ENCODE data around the gene MEGF6.

MEGF6 gene

GRCh38 chr1:3444298-3444697 is 167.0 kb downstream of the MEGF6 start:
- H3K4me1 ChIP-seq (ENCODE audit: control insufficient read depth, insufficient read depth, low read length, poor library complexity, severe bottlenecking) = no peaks in the 10 kb centered on the region
- no peak overlapping the region for H3K4me3 ChIP-seq (ENCODE audit: extremely low read depth, insufficient read depth, low read length, poor library complexity, severe bottlenecking)
- no peaks in the 10 kb centered on the region for H3K9me3 ChIP-seq (ENCODE audit: control insufficient read depth, low read length)
- WGBS, 2 experiments (ENCODE audit: insufficient coverage in 2 of 2) = 91 to 95% methylated on average over 7 to 17 of the region's 18 CpGs
- no peaks in the 10 kb centered on the region for H3K36me3 ChIP-seq (ENCODE audit: control insufficient read depth, insufficient read depth, low read length)
- no peak overlapping the region for H3K27ac ChIP-seq (ENCODE audit: low read depth, low read length, severe bottlenecking)

GRCh38 chr1:3443807-3444206 is 167.5 kb downstream of the MEGF6 start:
- H3K9me3 ChIP-seq (ENCODE audit: control insufficient read depth, low read length) = no peaks in the 10 kb centered on the region
- 89 to 91% methylated on average over 6 to 7 of the region's 7 CpGs for WGBS, 2 experiments (ENCODE audit: insufficient coverage in 2 of 2)
- H3K4me3 ChIP-seq (ENCODE audit: extremely low read depth, insufficient read depth, low read length, poor library complexity, severe bottlenecking) = no peak overlapping the region
- H3K36me3 ChIP-seq (ENCODE audit: control insufficient read depth, insufficient read depth, low read length) = no peaks in the 10 kb centered on the region
- no peaks in the 10 kb centered on the region for H3K4me1 ChIP-seq (ENCODE audit: control insufficient read depth, insufficient read depth, low read length, poor library complexity, severe bottlenecking)
- H3K27ac ChIP-seq (ENCODE audit: low read depth, low read length, severe bottlenecking) = no peak overlapping the region

- no peak overlapping the region for H3K4me3 ChIP-seq (ENCODE audit: extremely low read depth, insufficient read depth, low read length, poor library complexity, severe bottlenecking)
- H3K9me3 ChIP-seq (ENCODE audit: control insufficient read depth, low read length) = no peaks in the 10 kb centered on the region
- no peaks in the 10 kb centered on the region for H3K4me1 ChIP-seq (ENCODE audit: control insufficient read depth, insufficient read depth, low read length, poor library complexity, severe bottlenecking)
- no peak overlapping the region for H3K27ac ChIP-seq (ENCODE audit: low read depth, low read length, severe bottlenecking)
- no peaks in the 10 kb centered on the region for H3K36me3 ChIP-seq (ENCODE audit: control insufficient read depth, insufficient read depth, low read length)
- WGBS, 2 experiments (ENCODE audit: insufficient coverage in 2 of 2) = 92 to 95% methylated on average over 12 of the region's 12 CpGs
Measured at GRCh38 chr1:3442901-3443300, 168.4 kb downstream of the MEGF6 start.

GRCh38 chr1:3442331-3442730 is 169.0 kb downstream of the MEGF6 start:
- H3K4me3 ChIP-seq (ENCODE audit: extremely low read depth, insufficient read depth, low read length, poor library complexity, severe bottlenecking) = no peak overlapping the region
- no peaks in the 10 kb centered on the region for H3K9me3 ChIP-seq (ENCODE audit: control insufficient read depth, low read length)
- H3K4me1 ChIP-seq (ENCODE audit: control insufficient read depth, insufficient read depth, low read length, poor library complexity, severe bottlenecking) = no peaks in the 10 kb centered on the region
- 93 to 95% methylated on average over 8 to 12 of the region's 13 CpGs for WGBS, 2 experiments (ENCODE audit: insufficient coverage in 2 of 2)
- peak overlapping the region; percentile 69 for H3K27ac ChIP-seq (ENCODE audit: low read depth, low read length, severe bottlenecking)
- no peaks in the 10 kb centered on the region for H3K36me3 ChIP-seq (ENCODE audit: control insufficient read depth, insufficient read depth, low read length)

- WGBS, 2 experiments (ENCODE audit: insufficient coverage in 2 of 2) = 92 to 98% methylated on average over 5 to 7 of the region's 8 CpGs
Measured at GRCh38 chr1:3441880-3442279, 169.4 kb downstream of the MEGF6 start.

GRCh38 chr1:3441410-3441847 is 169.9 kb downstream of the MEGF6 start:
- Histone ChIP-seq H3K27ac (ENCODE audit: low read depth, low read length, severe bottlenecking) (peak overlapping the region; percentile 69), H3K4me1 (ENCODE audit: control insufficient read depth, insufficient read depth, low read length, poor library complexity, severe bottlenecking) (no peaks in the 10 kb centered on the region), H3K4me3 (ENCODE audit: extremely low read depth, insufficient read depth, low read length, poor library complexity, severe bottlenecking) (no peak overlapping the region), H3K9me3 (ENCODE audit: control insufficient read depth, low read length) (no peaks in the 10 kb centered on the region), H3K36me3 (ENCODE audit: control insufficient read depth, insufficient read depth, low read length) (no peaks in the 10 kb centered on the region)
- 84 to 92% methylated on average over 5 to 6 of the region's 8 CpGs for WGBS, 2 experiments (ENCODE audit: insufficient coverage in 2 of 2)

More at GRCh38 chr1:3441880-3442279, 169.4 kb downstream of the MEGF6 start:
- peak overlapping the region; percentile 69 for H3K27ac ChIP-seq (ENCODE audit: low read depth, low read length, severe bottlenecking)
- no peaks in the 10 kb centered on the region for H3K4me1 ChIP-seq (ENCODE audit: control insufficient read depth, insufficient read depth, low read length, poor library complexity, severe bottlenecking)
- no peaks in the 10 kb centered on the region for H3K9me3 ChIP-seq (ENCODE audit: control insufficient read depth, low read length)
- no peaks in the 10 kb centered on the region for H3K36me3 ChIP-seq (ENCODE audit: control insufficient read depth, insufficient read depth, low read length)
- no peak overlapping the region for H3K4me3 ChIP-seq (ENCODE audit: extremely low read depth, insufficient read depth, low read length, poor library complexity, severe bottlenecking)

GRCh38 chr1:3440711-3441409 is 170.4 kb downstream of the MEGF6 start:
- no peaks in the 10 kb centered on the region for H3K36me3 ChIP-seq (ENCODE audit: control insufficient read depth, insufficient read depth, low read length)
- 83 to 92% methylated on average over 19 of the region's 20 CpGs for WGBS, 2 experiments (ENCODE audit: insufficient coverage in 2 of 2)
- no peaks in the 10 kb centered on the region for H3K9me3 ChIP-seq (ENCODE audit: control insufficient read depth, low read length)
- H3K4me3 ChIP-seq (ENCODE audit: extremely low read depth, insufficient read depth, low read length, poor library complexity, severe bottlenecking) = no peak overlapping the region
- peak overlapping the region; percentile 29 for H3K27ac ChIP-seq (ENCODE audit: low read depth, low read length, severe bottlenecking)
- H3K4me1 ChIP-seq (ENCODE audit: control insufficient read depth, insufficient read depth, low read length, poor library complexity, severe bottlenecking) = no peaks in the 10 kb centered on the region

- no peaks in the 10 kb centered on the region for H3K4me1 ChIP-seq (ENCODE audit: control insufficient read depth, insufficient read depth, low read length, poor library complexity, severe bottlenecking)
- peak overlapping the region; percentile 29 for H3K27ac ChIP-seq (ENCODE audit: low read depth, low read length, severe bottlenecking)
- no peaks in the 10 kb centered on the region for H3K9me3 ChIP-seq (ENCODE audit: control insufficient read depth, low read length)
- no peak overlapping the region for H3K4me3 ChIP-seq (ENCODE audit: extremely low read depth, insufficient read depth, low read length, poor library complexity, severe bottlenecking)
- no peaks in the 10 kb centered on the region for H3K36me3 ChIP-seq (ENCODE audit: control insufficient read depth, insufficient read depth, low read length)
- 61 to 87% methylated on average over 5 of the region's 10 CpGs for WGBS, 2 experiments (ENCODE audit: insufficient coverage in 2 of 2)
Measured at GRCh38 chr1:3440300-3440681, 171.0 kb downstream of the MEGF6 start.
